HUES64 (cell line): Measurements from ENCODE around the gene PARD3.

Experiments used
- H3K27ac ChIP-seq: 2 replicates; pipeline ENCODE4 v1.7.0; 2013; ENCODE audit warnings: low read depth, low read length, inconsistent platforms
- H3K27me3 ChIP-seq: 2 replicates; pipeline ENCODE4 v1.6.1; 2013; ENCODE audit warnings: mild to moderate bottlenecking, low read length; ENCODE audit not compliant: insufficient read depth
- H3K36me3 ChIP-seq: 2 replicates; pipeline ENCODE4 v1.6.1; 2013; ENCODE audit warnings: mild to moderate bottlenecking, low read length; ENCODE audit not compliant: insufficient read depth
- H3K4me1 ChIP-seq: 2 replicates; pipeline ENCODE4 v1.6.1; 2013; ENCODE audit warnings: mild to moderate bottlenecking, low read length, moderate library complexity; ENCODE audit not compliant: insufficient read depth
- H3K4me3 ChIP-seq: 2 replicates; pipeline ENCODE4 v1.5.1; 2013; ENCODE audit warnings: mild to moderate bottlenecking, low read length, moderate library complexity
- H3K9ac ChIP-seq: 2 replicates; pipeline ENCODE4 v1.6.1; 2013; ENCODE audit warnings: mild to moderate bottlenecking, low read depth, low read length
- H3K9me3 ChIP-seq: 2 replicates; pipeline ENCODE4 v1.6.1; 2013; ENCODE audit warnings: low read depth, low read length; ENCODE audit not compliant: insufficient read depth
- WGBS: fragments of 150-250, 120-280 bp; methylation state at CpG from one replicate; pipeline ENCODE4 v1.1.7; 2013; ENCODE audit warnings: missing lambda C conversion rate; 5-methylcytosine and 5-hydroxymethylcytosine counted together

Gene PARD3

GRCh38 chr10:34628174-34628796 is 186.8 kb downstream of the PARD3 start:
- no peaks in the 10 kb centered on the region for H3K27me3 ChIP-seq
- no peaks in the 10 kb centered on the region for H3K9me3 ChIP-seq
- no peak overlapping the region for H3K9ac ChIP-seq
- no peaks in the 10 kb centered on the region for H3K36me3 ChIP-seq
- H3K4me3 ChIP-seq, result no peak overlapping the region
- H3K4me1 ChIP-seq, result no peaks in the 10 kb centered on the region
- no peak overlapping the region for H3K27ac ChIP-seq
- 87% methylated on average over 8 of the region's 8 CpGs for WGBS

- Histone ChIP-seq H3K9ac (no peak overlapping the region), H3K27me3 (no peaks in the 10 kb centered on the region), H3K4me1 (no peaks in the 10 kb centered on the region), H3K27ac (no peak overlapping the region), H3K9me3 (no peaks in the 10 kb centered on the region), H3K36me3 (no peaks in the 10 kb centered on the region), H3K4me3 (no peak overlapping the region)
- 89% methylated on average over 2 of the region's 3 CpGs for WGBS
Measured at GRCh38 chr10:34627741-34628140, 187.4 kb downstream of the PARD3 start.

GRCh38 chr10:34627331-34627730 is 187.8 kb downstream of the PARD3 start:
- H3K9me3 ChIP-seq, result no peaks in the 10 kb centered on the region
- no peaks in the 10 kb centered on the region for H3K4me1 ChIP-seq
- no peaks in the 10 kb centered on the region for H3K36me3 ChIP-seq
- no peak overlapping the region for H3K9ac ChIP-seq
- no peaks in the 10 kb centered on the region for H3K27me3 ChIP-seq
- no peak overlapping the region for H3K4me3 ChIP-seq
- no peak overlapping the region for H3K27ac ChIP-seq
- WGBS, result 94% methylated on average over 6 of the region's 6 CpGs

DNA sequence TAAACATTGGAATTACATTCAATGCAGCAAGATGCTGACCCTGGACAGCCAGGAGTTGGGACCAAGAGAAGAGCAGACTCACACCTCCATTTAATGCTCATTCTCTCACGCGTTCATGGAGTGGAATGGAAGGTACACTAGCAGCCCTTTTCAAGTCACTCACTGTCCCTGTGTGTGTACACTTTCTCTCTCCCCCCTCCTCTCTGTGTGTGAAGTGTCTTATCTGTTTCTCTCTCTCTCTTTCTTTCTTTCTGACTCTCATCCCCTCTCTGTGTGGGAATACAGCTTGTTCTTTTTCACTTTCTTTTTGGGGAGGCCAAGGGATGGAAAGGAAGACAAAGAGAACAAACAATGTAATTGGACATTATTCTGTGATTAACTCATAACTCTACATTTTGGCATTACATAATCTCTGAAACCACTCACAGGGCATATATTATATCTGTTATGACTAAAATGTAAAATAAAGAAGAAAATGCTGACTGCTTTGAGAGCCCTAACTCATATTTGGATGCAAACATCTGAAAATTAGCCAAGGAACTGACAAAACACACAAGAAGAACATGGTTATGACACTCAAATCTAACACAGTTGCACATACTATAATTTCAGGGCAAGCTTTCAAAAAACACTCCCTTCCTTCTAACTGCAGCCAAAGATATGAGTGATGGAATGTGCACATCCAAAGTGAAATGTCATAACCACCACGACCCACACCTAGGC is 188.8 kb downstream of the PARD3 start:
- Histone ChIP-seq H3K27ac (no peak overlapping the region), H3K36me3 (no peaks in the 10 kb centered on the region), H3K27me3 (no peaks in the 10 kb centered on the region), H3K9ac (no peak overlapping the region), H3K4me1 (no peaks in the 10 kb centered on the region), H3K9me3 (no peaks in the 10 kb centered on the region), H3K4me3 (no peak overlapping the region)
- WGBS, result 100% methylated on average over 2 of the region's 3 CpGs

DNA sequence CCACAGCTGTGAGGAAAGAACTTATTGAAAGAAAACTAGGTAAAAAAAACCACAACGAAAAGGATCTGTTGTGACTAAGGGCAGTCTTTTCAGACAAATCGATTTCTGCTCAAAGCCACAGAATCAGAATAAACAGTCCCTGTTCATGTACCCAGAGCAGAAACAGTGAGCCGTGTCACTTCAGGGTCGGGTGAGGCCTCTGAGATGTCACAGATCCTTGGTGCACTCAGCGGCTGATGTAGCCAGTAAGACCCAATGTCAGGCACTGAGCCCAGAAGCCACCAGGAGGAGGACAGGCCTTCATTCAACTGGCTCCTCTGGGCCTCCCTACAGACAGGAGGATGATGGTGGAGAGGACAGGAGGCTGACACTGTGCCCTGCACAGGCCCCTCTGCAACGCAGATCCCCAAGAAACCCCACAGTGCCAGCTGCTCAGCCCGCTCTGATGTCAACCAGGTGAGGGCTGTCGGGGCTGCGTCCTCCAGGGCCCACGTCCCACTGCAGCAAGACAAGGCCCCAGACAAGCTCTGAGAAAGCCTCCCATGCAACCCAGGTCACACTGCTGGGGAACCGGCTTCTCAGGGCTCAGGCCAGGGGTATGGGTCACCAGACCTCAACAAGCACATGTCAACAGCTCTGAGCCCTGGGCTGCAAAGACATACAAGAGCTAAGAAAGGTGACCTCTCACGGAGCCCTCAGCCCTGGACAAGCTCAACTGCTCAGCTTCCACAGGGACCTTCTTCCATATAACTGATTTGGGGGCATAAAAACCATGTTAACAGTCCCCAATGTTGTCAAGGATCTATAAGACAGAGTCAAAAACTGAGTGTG is 190.6 kb downstream of the PARD3 start:
- peaks cover 4% of the 10 kb centered on the region for H3K4me1 ChIP-seq
- no peak overlapping the region for H3K9ac ChIP-seq
- no peaks in the 10 kb centered on the region for H3K36me3 ChIP-seq
- H3K9me3 ChIP-seq, result no peaks in the 10 kb centered on the region
- H3K27ac ChIP-seq, result no peak overlapping the region
- no peak overlapping the region for H3K4me3 ChIP-seq
- H3K27me3 ChIP-seq, result no peaks in the 10 kb centered on the region
- WGBS, result 96% methylated on average over 12 of the region's 12 CpGs

- Histone ChIP-seq H3K36me3 (no peaks in the 10 kb centered on the region), H3K4me1 (peaks cover 6% of the 10 kb centered on the region), H3K4me3 (no peak overlapping the region), H3K9me3 (no peaks in the 10 kb centered on the region), H3K27ac (no peak overlapping the region), H3K27me3 (no peaks in the 10 kb centered on the region), H3K9ac (no peak overlapping the region)
- WGBS, result 88% methylated on average over 4 of the region's 4 CpGs
Measured at GRCh38 chr10:34622945-34623344, 192.2 kb downstream of the PARD3 start.

DNA sequence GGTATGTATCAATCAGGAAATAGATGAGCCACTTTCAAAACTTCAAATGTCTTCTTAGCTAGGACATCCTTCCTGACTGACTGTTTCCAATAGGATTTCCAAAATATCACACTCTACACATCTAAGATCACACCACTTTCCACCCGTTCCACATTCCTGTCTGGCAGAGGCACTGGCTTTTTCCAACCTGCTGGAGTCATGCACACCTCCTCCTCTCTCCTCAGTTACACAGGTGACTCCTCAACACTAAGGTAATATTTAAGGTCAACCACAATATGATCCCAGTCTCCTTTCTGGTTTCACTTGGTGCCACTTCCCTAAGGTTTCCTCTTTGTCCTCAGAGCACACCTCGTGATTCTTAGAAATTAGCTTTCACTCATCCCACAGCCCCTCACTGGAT is 196.5 kb downstream of the PARD3 start:
- WGBS, result 86% methylated on average over 2 of the region's 2 CpGs
- H3K4me1 ChIP-seq, result peaks cover 17% of the 10 kb centered on the region
- no peak overlapping the region for H3K27ac ChIP-seq
- H3K9ac ChIP-seq, result no peak overlapping the region
- H3K4me3 ChIP-seq, result no peak overlapping the region
- H3K27me3 ChIP-seq, result no peaks in the 10 kb centered on the region
- no peaks in the 10 kb centered on the region for H3K36me3 ChIP-seq
- no peaks in the 10 kb centered on the region for H3K9me3 ChIP-seq

GRCh38 chr10:34615770-34616169 is 199.3 kb downstream of the PARD3 start:
- Histone ChIP-seq H3K27me3 (no peaks in the 10 kb centered on the region), H3K36me3 (no peaks in the 10 kb centered on the region), H3K9me3 (no peaks in the 10 kb centered on the region), H3K4me1 (peaks cover 27% of the 10 kb centered on the region), H3K9ac (no peak overlapping the region), H3K4me3 (no peak overlapping the region), H3K27ac (no peak overlapping the region)
- WGBS, result 96% methylated on average over 2 of the region's 3 CpGs

GRCh38 chr10:34613491-34613890 is 201.6 kb downstream of the PARD3 start:
- H3K27ac ChIP-seq, result peak overlapping the region; percentile 31; the same call in 1 of the 2 replicates
- H3K36me3 ChIP-seq, result no peaks in the 10 kb centered on the region
- 88% methylated on average over 3 of the region's 3 CpGs for WGBS
- H3K4me3 ChIP-seq, result no peak overlapping the region
- no peaks in the 10 kb centered on the region for H3K9me3 ChIP-seq
- H3K9ac ChIP-seq, result no peak overlapping the region
- peaks cover 21% of the 10 kb centered on the region for H3K4me1 ChIP-seq
- H3K27me3 ChIP-seq, result no peaks in the 10 kb centered on the region

- no peak overlapping the region for H3K27ac ChIP-seq
- H3K4me3 ChIP-seq, result no peak overlapping the region
- no peaks in the 10 kb centered on the region for H3K9me3 ChIP-seq
- H3K27me3 ChIP-seq, result no peaks in the 10 kb centered on the region
- H3K4me1 ChIP-seq, result peaks cover 21% of the 10 kb centered on the region
- WGBS, result 92% methylated on average over 1 of the region's 1 CpG
- no peak overlapping the region for H3K9ac ChIP-seq
- H3K36me3 ChIP-seq, result no peaks in the 10 kb centered on the region
Measured at GRCh38 chr10:34612938-34613337, 202.2 kb downstream of the PARD3 start.

- Histone ChIP-seq H3K27me3 (no peaks in the 10 kb centered on the region), H3K4me3 (no peak overlapping the region), H3K9me3 (no peaks in the 10 kb centered on the region), H3K4me1 (peaks cover 21% of the 10 kb centered on the region), H3K36me3 (no peaks in the 10 kb centered on the region), H3K9ac (no peak overlapping the region), H3K27ac (no peak overlapping the region)
- 97% methylated on average over 3 of the region's 3 CpGs for WGBS
Measured at GRCh38 chr10:34612446-34612845, 202.7 kb downstream of the PARD3 start.
